ENCODE measurements around the gene CELSR2. TPM values are rescaled to one million over a fixed set of nuclear protein-coding genes. Genes with fewer than 3 reads are reported as not detected.

Gene CELSR2
- total and polyA plus RNA-seq, 2 donors (not counting 1 experiment from before 2014, with no cell fraction given) = 0.57 to 2.7 TPM

DNA sequence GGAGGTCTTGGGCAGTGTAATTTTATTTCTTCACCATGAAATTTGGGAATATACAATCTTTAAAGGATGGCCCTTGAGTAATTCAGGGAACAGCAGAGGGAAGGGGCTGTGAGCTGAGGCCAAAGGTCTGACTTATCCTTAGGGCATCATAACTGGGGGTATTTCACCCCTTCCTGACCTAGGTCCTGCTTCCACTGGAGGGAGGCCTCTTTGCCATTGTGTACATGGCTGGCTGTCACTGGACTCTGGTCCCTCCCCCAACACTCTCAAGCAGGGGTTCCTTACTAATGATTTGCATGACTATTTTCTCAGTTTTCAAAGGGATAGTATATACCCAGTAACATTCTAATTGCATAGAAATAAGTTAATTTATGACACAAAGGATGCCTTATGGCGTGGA is 40.8 kb downstream of the CELSR2 start:
- intact Hi-C loops (cut with micrococcal nuclease) = no loop called here
- H3K79me2 ChIP-seq (ENCODE audit: control insufficient read depth, insufficient read depth, low read length) = no peaks in the 10 kb centered on the region
- DNase-seq = no peak
- no peak overlapping the region for H3K4me3 Mint-ChIP-seq
- ChIA-PET POLR2A (no interaction called here), CTCF (interaction anchor here (2.1 kb wide), 1 partner anchor 12 kb away, joined by 5 read pairs; no protein-coding TSS in a partner anchor)
- H3K27me3 Mint-ChIP-seq = peaks cover 4% of the 10 kb centered on the region
- H3K27ac Mint-ChIP-seq = no peak overlapping the region
- H4K20me1 ChIP-seq (ENCODE audit: control insufficient read depth, insufficient read depth, low read length, poor library complexity, severe bottlenecking) = no peaks in the 10 kb centered on the region
- no peak overlapping the region for H3K4me3 ChIP-seq (ENCODE audit: control extremely low read depth in 1 of 5, extremely low read depth in 1 of 5, insufficient read depth in 1 of 5, low read depth in 2 of 5, low read length in 4 of 5)
- no peaks in the 10 kb centered on the region for H3K9me3 Mint-ChIP-seq (ENCODE audit: insufficient read depth)
- H3K27me3 ChIP-seq (replicated peaks in 1 of 4; ENCODE audit: control extremely low read depth in 1 of 4, control insufficient read depth in 3 of 4, insufficient read depth in 4 of 4, low read length in 3 of 4) = no peaks in the 10 kb centered on the region
- no peak overlapping the region for H2AFZ ChIP-seq (ENCODE audit: insufficient read depth, low read depth, low read length, poor library complexity, severe bottlenecking)
- TF ChIP-seq CTCF (IDR thresholded peaks at IDR 0.05) (no peak), EZH2 (IDR thresholded peaks at IDR 0.05; ENCODE audit: borderline replicate concordance, insufficient read depth, low read depth, low read length, poor library complexity, severe bottlenecking) (no peak)
- no peaks in the 10 kb centered on the region for H3K36me3 ChIP-seq (replicated peaks in 1 of 2; ENCODE audit: control extremely low read depth in 1 of 2, control insufficient read depth in 1 of 2, extremely low read depth in 1 of 2, insufficient read depth in 2 of 2, low read length in 1 of 2)
- no peaks in the 10 kb centered on the region for H3K9me3 ChIP-seq (ENCODE audit: control extremely low read depth in 1 of 3, control insufficient read depth in 2 of 3, insufficient read depth in 1 of 3, low read length in 2 of 3)
- WGBS (ENCODE audit: insufficient coverage) = no CpG with 5 or more reads among the region's 1 CpG
- H3K27ac ChIP-seq (ENCODE audit: low read length in 2 of 2) = no peak overlapping the region
- peaks cover 22% of the 10 kb centered on the region for H3K4me1 Mint-ChIP-seq
- H3K9ac ChIP-seq (ENCODE audit: low read length) = no peak overlapping the region
- H3K4me1 ChIP-seq (ENCODE audit: control insufficient read depth in 2 of 2, insufficient read depth in 2 of 2, low read length in 2 of 2) = peaks cover 13 to 20% of the 10 kb centered on the region in 2 donors
- ATAC-seq (ENCODE audit: low read depth) = no peak
- H3K4me2 ChIP-seq (replicated peaks; ENCODE audit: low read depth, low read length, poor library complexity, severe bottlenecking) = no peak overlapping the region

GRCh38 chr1:109290998-109291397 is 41.7 kb downstream of the CELSR2 start:
- Mint-ChIP-seq H3K27ac (no peak overlapping the region), H3K9me3 (ENCODE audit: insufficient read depth) (no peaks in the 10 kb centered on the region), H3K4me1 (peaks cover 28% of the 10 kb centered on the region), H3K27me3 (peaks cover 4% of the 10 kb centered on the region), H3K4me3 (no peak overlapping the region)
- Histone ChIP-seq H3K36me3 (replicated peaks in 1 of 2; ENCODE audit: control extremely low read depth in 1 of 2, control insufficient read depth in 1 of 2, extremely low read depth in 1 of 2, insufficient read depth in 2 of 2, low read length in 1 of 2) (no peaks in the 10 kb centered on the region), H3K27ac (ENCODE audit: low read length in 2 of 2) (no peak overlapping the region), H3K9me3 (ENCODE audit: control extremely low read depth in 1 of 3, control insufficient read depth in 2 of 3, insufficient read depth in 1 of 3, low read length in 2 of 3) (no peaks in the 10 kb centered on the region), H3K4me2 (replicated peaks; ENCODE audit: low read depth, low read length, poor library complexity, severe bottlenecking) (no peak overlapping the region), H3K79me2 (ENCODE audit: control insufficient read depth, insufficient read depth, low read length) (no peaks in the 10 kb centered on the region), H3K27me3 (replicated peaks in 1 of 4; ENCODE audit: control extremely low read depth in 1 of 4, control insufficient read depth in 3 of 4, insufficient read depth in 4 of 4, low read length in 3 of 4) (no peaks in the 10 kb centered on the region), H3K9ac (ENCODE audit: low read length) (no peak overlapping the region), H3K4me3 (ENCODE audit: control extremely low read depth in 1 of 5, extremely low read depth in 1 of 5, insufficient read depth in 1 of 5, low read depth in 2 of 5, low read length in 4 of 5) (no peak overlapping the region), H3K4me1 (ENCODE audit: control insufficient read depth in 2 of 2, insufficient read depth in 2 of 2, low read length in 2 of 2) (peaks cover 20 to 28% of the 10 kb centered on the region in 2 donors), H2AFZ (ENCODE audit: insufficient read depth, low read depth, low read length, poor library complexity, severe bottlenecking) (peak overlapping the region; percentile 16), H4K20me1 (ENCODE audit: control insufficient read depth, insufficient read depth, low read length, poor library complexity, severe bottlenecking) (no peaks in the 10 kb centered on the region)
- CTCF ChIA-PET = interaction anchor here (1.3 to 2.1 kb wide), 2 partner anchors 8 to 13 kb away, joined by 3 to 5 read pairs; partner anchors contain the start of gene PSRC1
- WGBS (ENCODE audit: insufficient coverage) = 87% methylated on average over 4 of the region's 6 CpGs
- intact Hi-C loops (cut with micrococcal nuclease) = no loop called here
- DNase-seq (peak; percentile 37), ATAC-seq (ENCODE audit: low read depth) (no peak)
- POLR2A ChIA-PET = no interaction called here
- TF ChIP-seq EZH2 (IDR thresholded peaks at IDR 0.05; ENCODE audit: borderline replicate concordance, insufficient read depth, low read depth, low read length, poor library complexity, severe bottlenecking) (no peak), CTCF (IDR thresholded peaks at IDR 0.05) (no peak)

Measured in B cell (primary cell).